Stimulated activated CD4-positive, alpha-beta T cell treated with anti-CD3 and anti-CD28 coated beads, Interleukin-12 subunit alpha, Interleukin-12 subunit beta, amount 100 ng/mL, for 24 hours (primary cell): ENCODE data around the gene METTL25B.

Experiments
- DNase-seq, 2 experiments: peaks; one replicate each; pipeline ENCODE4 v3.0.0-alpha.2; 2020; ENCODE audit warnings: low read depth in 2 of 2

The METTL25B gene

DNA sequence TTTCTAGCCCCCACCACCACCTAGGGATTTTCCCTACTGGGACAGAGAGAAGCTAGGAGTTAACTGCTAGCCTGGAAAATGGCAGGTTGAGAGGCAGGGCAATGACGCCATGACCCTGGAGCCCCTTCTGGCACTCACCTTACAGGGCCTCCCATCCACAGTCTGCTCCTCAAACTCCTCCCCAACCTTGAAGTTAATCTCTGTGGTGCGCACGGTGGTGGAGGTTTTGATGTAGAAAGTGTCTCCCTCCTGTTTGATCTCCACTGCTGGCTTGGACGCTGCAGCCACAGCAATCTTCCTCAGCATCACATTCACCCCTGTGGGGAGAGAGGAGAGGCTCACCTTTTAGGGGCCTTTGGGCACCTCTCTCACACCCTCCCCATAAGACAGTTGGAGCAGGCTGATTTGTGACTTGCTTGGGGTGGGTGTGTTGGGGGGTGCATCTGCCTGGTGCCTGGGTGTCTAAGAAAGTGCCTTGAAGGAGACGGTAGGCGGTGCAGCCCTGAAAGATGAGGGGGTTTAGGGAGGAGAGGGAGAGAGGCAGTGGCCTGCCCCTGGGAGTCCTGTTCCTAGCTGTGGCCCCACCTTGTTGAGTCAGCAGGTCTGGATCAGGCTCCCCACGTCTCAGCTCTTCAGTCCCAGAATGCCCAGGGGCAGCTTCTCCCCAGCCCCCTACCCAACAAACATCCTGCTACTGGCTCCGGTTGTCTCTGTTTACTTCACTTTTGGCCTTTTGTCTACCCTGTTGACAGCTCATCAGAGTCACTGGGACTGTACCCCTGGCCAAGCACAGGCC, 27.3 kb upstream of the METTL25B start:
- no peak for DNase-seq

GRCh38 chr1:156703336-156703735, 24.9 kb upstream of the METTL25B start:
- DNase-seq: no peak

DNA sequence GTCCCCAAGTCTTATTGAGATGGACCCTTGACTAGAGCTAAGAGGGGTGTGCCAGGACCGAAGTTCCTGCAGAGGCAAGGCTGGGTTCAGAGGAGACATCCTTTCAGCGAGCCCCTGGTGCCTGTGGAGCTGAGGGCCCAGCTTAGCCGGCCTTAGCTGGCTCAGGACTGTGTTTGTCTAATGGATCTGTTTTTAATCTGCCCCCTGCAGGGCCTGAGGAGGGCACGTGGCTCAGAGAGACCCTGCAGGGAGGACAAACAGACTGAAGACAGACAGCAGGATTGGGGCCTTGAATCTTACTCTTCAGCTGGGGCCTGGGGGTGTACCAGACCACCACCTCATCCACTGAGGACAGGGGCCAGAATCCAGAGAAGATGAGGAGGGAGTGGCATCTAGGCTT, 24.5 kb upstream of the METTL25B start:
- DNase-seq: no peak

- no peak for DNase-seq
Observed at GRCh38 chr1:156704166-156704711, 24.0 kb upstream of the METTL25B start.

GRCh38 chr1:156704930-156705320, 23.3 kb upstream of the METTL25B start:
- peak in 1 of 2 experiments; percentile 28 for DNase-seq

- DNase-seq: peak in 1 of 2 experiments; percentile 15
Observed at GRCh38 chr1:156705321-156705917, 22.9 kb upstream of the METTL25B start, which contains the start of gene CRABP2. Gene CRABP2 (minus strand): TSS chr1:156705583. CDS start chr1:156705446, 137 bp downstream.

GRCh38 chr1:156705918-156706656, 22.2 kb upstream of the METTL25B start:
- DNase-seq: peak; percentile 31 to 62

GRCh38 chr1:156706657-156707416, 21.4 kb upstream of the METTL25B start:
- no peak for DNase-seq

GRCh38 chr1:156707417-156708217, 20.7 kb upstream of the METTL25B start:
- no peak for DNase-seq

GRCh38 chr1:156708218-156708661, 20.0 kb upstream of the METTL25B start:
- DNase-seq: no peak

DNA sequence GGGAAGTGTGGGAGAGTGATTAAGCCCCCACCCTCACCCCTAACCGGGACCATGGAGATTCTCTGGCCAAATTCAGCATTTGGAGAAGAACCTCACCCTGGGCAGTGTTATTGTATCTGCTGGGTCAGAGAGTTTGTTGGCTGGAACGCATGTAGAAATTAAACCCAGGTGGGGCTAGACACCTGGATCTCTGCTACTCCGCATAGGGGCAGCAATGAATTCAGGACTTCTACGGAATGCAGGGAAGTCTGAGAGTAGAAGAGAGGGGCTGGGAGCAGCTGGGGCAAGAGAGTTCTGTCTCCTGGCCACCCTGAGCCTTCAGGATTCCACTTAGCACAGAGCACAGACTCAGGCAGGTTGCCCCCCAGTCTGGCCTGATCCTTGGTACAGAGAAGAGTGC, 19.2 kb upstream of the METTL25B start:
- DNase-seq: no peak

- DNase-seq: no peak
Observed at GRCh38 chr1:156709757-156710489, 18.3 kb upstream of the METTL25B start.

GRCh38 chr1:156711011-156711817, 17.1 kb upstream of the METTL25B start:
- DNase-seq: no peak

- DNase-seq: no peak
Observed at GRCh38 chr1:156712626-156713025, 15.6 kb upstream of the METTL25B start.

GRCh38 chr1:156714830-156715229, 13.4 kb upstream of the METTL25B start:
- no peak for DNase-seq

DNA sequence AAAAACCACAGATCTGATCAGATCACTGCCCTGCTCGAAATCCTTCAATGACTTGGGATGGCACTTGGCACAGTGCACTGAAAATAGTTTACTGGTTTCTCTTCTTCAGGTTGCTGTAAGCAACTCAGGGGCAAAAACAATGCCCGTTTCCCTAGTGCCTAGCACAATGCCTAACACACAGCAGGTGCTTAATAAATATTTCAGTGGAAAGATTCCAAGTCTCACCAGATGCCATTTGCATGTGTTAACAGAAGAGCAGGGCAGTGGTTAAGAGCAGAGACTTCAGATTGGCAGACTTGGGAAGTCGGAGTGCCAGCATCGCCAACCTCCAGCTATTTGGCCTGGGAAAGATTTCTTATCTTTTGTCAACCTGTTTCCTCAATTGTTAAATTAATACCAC, 10.9 kb upstream of the METTL25B start:
- no peak for DNase-seq

- DNase-seq: no peak
Observed at GRCh38 chr1:156721131-156721530, 7.1 kb upstream of the METTL25B start.

DNA sequence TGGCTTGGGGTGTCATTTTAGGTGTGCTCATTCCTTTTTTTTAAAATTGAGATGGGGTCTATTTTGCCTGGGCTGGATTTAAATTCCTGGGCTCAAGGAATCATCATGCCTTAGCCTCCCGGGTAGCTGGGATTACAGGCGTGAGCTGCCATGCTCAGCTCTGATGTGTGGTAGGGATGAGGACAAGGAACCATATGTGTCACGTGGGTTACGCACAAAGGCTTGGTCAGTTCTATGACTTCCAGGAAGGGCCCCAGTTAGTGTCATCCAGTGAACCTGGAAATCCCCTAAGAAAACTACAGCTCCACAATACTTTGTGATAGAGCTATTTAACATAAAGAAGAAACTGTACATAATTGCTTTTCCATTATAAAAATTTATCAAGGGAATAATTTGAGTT, 6.7 kb upstream of the METTL25B start:
- no peak for DNase-seq

GRCh38 chr1:156725683-156726280, 2.5 kb upstream of the METTL25B start:
- peak; percentile 45 to 72 for DNase-seq
